IMR-90 (cell line): ENCODE measurements around the gene CYB5R3. TPM values are rescaled to one million over a fixed set of nuclear protein-coding genes. Genes with fewer than 3 reads are reported as not detected.

Source experiments
- ATAC-seq: fragments of 200-7000 bp; cut with Tn5 transposase; 2 replicates; pipeline ENCODE4 v1.9.1; 2020; ENCODE audit warnings: low read depth, mild to moderate bottlenecking, moderate library complexity
- BruUV-seq: library from RNA; stranded (reverse); fragments of 400-500 nt; replicated peaks from 2 replicates; lab custom pipeline; 2021; lab: Mats Ljungman, UMichigan
- CTCF ChIA-PET: fragments of 300-600 bp; formaldehyde crosslinking; extraction: SDS; loops from one replicate; lab custom pipeline; 2021; ENCODE audit warnings: antibody characterized with exemption; lab: Yijun Ruan, JAX
- POLR2A ChIA-PET: fragments of 300-600 bp; sonication (Branson Sonifier 250); formaldehyde crosslinking; loops from one replicate; lab custom pipeline; 2022; ENCODE audit warnings: antibody characterized with exemption; ENCODE audit not compliant: unreplicated experiment; lab: Charles Lee
- DNase-seq: peaks from one replicate; pipeline ENCODE4 v3.0.0; 2013
- H2AFZ ChIP-seq: replicated peaks from 2 replicates; pipeline ENCODE3; 2013; ENCODE audit warnings: low read length, mild to moderate bottlenecking; ENCODE audit not compliant: poor library complexity
- H2AK5ac ChIP-seq: 2 replicates; pipeline ENCODE4 v1.6.1; 2013; ENCODE audit warnings: low read depth, low read length, inconsistent platforms
- H2AK9ac ChIP-seq: replicated peaks from 2 replicates; pipeline ENCODE3; 2013; ENCODE audit warnings: mild to moderate bottlenecking, low read depth, low read length, moderate library complexity; ENCODE audit not compliant: poor library complexity
- H2BK120ac ChIP-seq: 2 replicates; pipeline ENCODE4 v1.6.1; 2013; ENCODE audit warnings: low read depth, low read length, inconsistent platforms
- H2BK15ac ChIP-seq: 3 replicates; pipeline ENCODE4 v1.6.1; 2013; ENCODE audit warnings: low read depth, low read length, inconsistent platforms
- H2BK20ac ChIP-seq: 2 replicates; pipeline ENCODE4 v1.6.1; 2013; ENCODE audit warnings: low read depth, mild to moderate bottlenecking, inconsistent platforms, low read length, moderate library complexity
- H2BK5ac ChIP-seq: 2 replicates; pipeline ENCODE4 v1.6.1; 2013; ENCODE audit warnings: mild to moderate bottlenecking, low read depth, low read length, inconsistent platforms; ENCODE audit not compliant: poor library complexity, severe bottlenecking
- H3K14ac ChIP-seq: replicated peaks from 2 replicates; pipeline ENCODE4 v1.6.1; 2013; ENCODE audit warnings: low read depth, low read length, inconsistent platforms
- H3K18ac ChIP-seq: 2 replicates; pipeline ENCODE4 v1.6.1; 2013; ENCODE audit warnings: low read depth, low read length, control low read depth
- H3K23ac ChIP-seq: 2 replicates; pipeline ENCODE4 v1.6.1; 2013; ENCODE audit warnings: low read depth, low read length, inconsistent platforms
- H3K27ac ChIP-seq: 2 replicates; pipeline ENCODE4 v1.5.1; 2013; ENCODE audit warnings: mild to moderate bottlenecking, control low read depth, low read length; ENCODE audit not compliant: insufficient read depth
- H3K27me3 ChIP-seq: 2 replicates; pipeline ENCODE4 v1.6.1; 2013; ENCODE audit warnings: low read length; ENCODE audit not compliant: control insufficient read depth, insufficient read depth
- H3K36me3 ChIP-seq: 2 replicates; pipeline ENCODE4 v1.6.1; 2013; ENCODE audit warnings: low read length, mixed read lengths; ENCODE audit not compliant: control insufficient read depth, insufficient read depth
- H3K4ac ChIP-seq: 2 replicates; pipeline ENCODE4 v1.6.1; 2013; ENCODE audit warnings: low read depth, low read length, inconsistent platforms
- H3K4me1 ChIP-seq: 2 replicates; pipeline ENCODE4 v1.6.1; 2013; ENCODE audit warnings: low read length, mixed read lengths; ENCODE audit not compliant: control insufficient read depth, insufficient read depth
- H3K4me2 ChIP-seq: 2 replicates; pipeline ENCODE4 v1.6.1; 2013; ENCODE audit warnings: low read depth, mild to moderate bottlenecking, control low read depth, low read length, moderate library complexity
- H3K4me3 ChIP-seq: 2 replicates; pipeline ENCODE4 v1.5.1; 2013; ENCODE audit warnings: low read depth, mild to moderate bottlenecking, control low read depth, low read length, moderate library complexity; ENCODE audit not compliant: insufficient read depth
- H3K56ac ChIP-seq: 2 replicates; pipeline ENCODE4 v1.6.1; 2013; ENCODE audit warnings: low read length, inconsistent platforms; ENCODE audit not compliant: insufficient read depth; ENCODE audit errors: extremely low read depth
- H3K79me1 ChIP-seq, 2 experiments: 2 replicates each; pipeline ENCODE4 v1.6.1; 2013; ENCODE audit warnings: low read length in 2 of 2, inconsistent platforms in 1 of 2, low read depth in 1 of 2
- H3K9ac ChIP-seq: 2 replicates; pipeline ENCODE4 v1.6.1; 2013; ENCODE audit warnings: low read depth, low read length, control low read depth
- H3K9me1 ChIP-seq: 2 replicates; pipeline ENCODE4 v1.6.1; 2013; ENCODE audit warnings: low read length, inconsistent platforms; ENCODE audit not compliant: insufficient read depth
- H3K9me3 ChIP-seq: 2 replicates; pipeline ENCODE4 v1.6.1; 2013; ENCODE audit warnings: low read length; ENCODE audit not compliant: control insufficient read depth, insufficient read depth
- H4K20me1 ChIP-seq: 2 replicates; pipeline ENCODE4 v1.6.1; 2013; ENCODE audit warnings: low read length, inconsistent platforms; ENCODE audit not compliant: insufficient read depth
- H4K5ac ChIP-seq: 2 replicates; pipeline ENCODE4 v1.6.1; 2013; ENCODE audit warnings: mild to moderate bottlenecking, low read depth, low read length, control low read depth
- H4K8ac ChIP-seq, 2 experiments: 2 replicates each; pipeline ENCODE4 v1.6.1; 2013; ENCODE audit warnings: low read depth in 2 of 2, low read length in 2 of 2, control low read depth in 1 of 2, inconsistent platforms in 1 of 2
- H4K91ac ChIP-seq: 2 replicates; pipeline ENCODE4 v1.6.1; 2013; ENCODE audit warnings: low read depth, low read length, inconsistent platforms; ENCODE audit not compliant: insufficient read depth
- BHLHE40 ChIP-seq: fragments of 150-350 bp; IDR thresholded peaks from 2 replicates; pipeline ENCODE4 v1.6.1; 2016; ENCODE audit warnings: mild to moderate bottlenecking, low read depth, low read length
- CEBPB ChIP-seq: IDR thresholded peaks from 2 replicates; pipeline ENCODE4 v1.6.1; 2012; ENCODE audit warnings: low read depth, low read length, improper control_type of control experiment
- NFE2L2 ChIP-seq: fragments of 150-350 bp; IDR thresholded peaks from 2 replicates; pipeline ENCODE4 v1.6.1; 2016; ENCODE audit warnings: low read depth, mild to moderate bottlenecking, low read length
- POLR2A ChIP-seq: IDR thresholded peaks from 2 replicates; pipeline ENCODE4 v1.6.1; 2012; ENCODE audit warnings: mild to moderate bottlenecking, low read depth, low read length
- WGBS, 2 experiments: methylation state at CpG; one replicate each; pipeline versions ENCODE4 v1.1.5 to v1.1.7; 2013; ENCODE audit warnings: missing lambda C conversion rate in 2 of 2; ENCODE audit not compliant: insufficient read length in 1 of 2; ENCODE audit errors: extremely low coverage in 2 of 2; 5-methylcytosine and 5-hydroxymethylcytosine counted together
- dilution Hi-C: fragments of 300-500 bp; cut with HindIII; formaldehyde crosslinking; loops from one replicate; pipeline ENCODE4 v1.14.3; 2018; ENCODE audit warnings: low sequenced_read_pairs; ENCODE audit not compliant: unreplicated experiment
- in situ Hi-C: fragments of 300-500 bp; cut with MboI; formaldehyde crosslinking; loops from 3 replicates; pipeline ENCODE4 v1.14.3; 2019; ENCODE audit warnings: low sequenced_read_pairs, inconsistent platforms, mixed read lengths
- intact Hi-C: fragments of 100-400 bp; cut with micrococcal nuclease; formaldehyde crosslinking; loops from 2 replicates; pipeline ENCODE4 v1.10.0; 2022
- polyA plus RNA-seq, 3 experiments: library from polyadenylated mRNA; depleted of rRNA; stranded (reverse); fragments of >200 nt; gene quantifications; 2 replicates each; pipeline ENCODE4 v1.2.3, GENCODE V29; 2012; ENCODE audit warnings: low replicate concordance in 1 of 3
- total RNA-seq: library from RNA; depleted of rRNA; stranded (reverse); fragments of >200 nt; gene quantifications from 2 replicates; pipeline ENCODE4 v1.2.3, GENCODE V29; 2012

The CYB5R3 gene
- total and polyA plus RNA-seq, 2 of the 4 experiments (the other 2 are of a cell fraction) = 44.1 to 362 TPM

DNA sequence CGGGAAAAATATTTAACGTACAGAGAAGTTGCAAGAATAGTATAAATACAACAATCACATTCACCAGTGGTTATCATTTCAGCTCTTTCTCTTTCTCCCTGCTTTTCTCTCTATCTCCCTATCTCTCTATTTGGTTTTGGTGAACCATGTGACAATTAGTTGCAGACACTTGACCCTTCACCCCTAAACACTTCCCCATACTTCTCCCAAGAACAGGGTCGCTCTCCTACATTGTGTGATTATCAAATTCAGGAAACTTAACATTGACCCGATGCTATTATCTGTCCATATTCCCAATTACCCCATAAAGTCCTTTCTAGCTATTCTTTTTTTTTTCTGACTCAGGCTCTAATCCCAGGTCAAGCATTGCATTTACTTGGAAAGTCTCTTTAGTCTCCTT is 4.8 kb upstream of the CYB5R3 start:
- Histone ChIP-seq H3K4me1 (peaks cover 5% of the 10 kb centered on the region; the same call in 1 of the 2 replicates), H3K4me3 (no peak overlapping the region), H3K18ac (no peak overlapping the region), H3K4me2 (no peak overlapping the region), H4K91ac (no peak overlapping the region), H3K9me1 (peaks cover 4% of the 10 kb centered on the region), H3K79me1 (peaks cover 0 to 7% of the 10 kb centered on the region in 2 experiments; a peak in 2 of 4 replicates), H2BK120ac (no peak overlapping the region), H3K36me3 (no peaks in the 10 kb centered on the region), H3K56ac (no peak overlapping the region), H3K9ac (no peak overlapping the region), H3K27ac (no peak overlapping the region), H2AK9ac (no peak overlapping the region), H2AFZ (no peak overlapping the region), H2AK5ac (no peak overlapping the region), H2BK15ac (no peak overlapping the region), H3K27me3 (no peaks in the 10 kb centered on the region), H2BK5ac (no peak overlapping the region), H4K5ac (no peak overlapping the region), H4K20me1 (no peaks in the 10 kb centered on the region; the same call in 1 of the 2 replicates), H3K4ac (no peak overlapping the region), H3K9me3 (no peaks in the 10 kb centered on the region), H3K23ac (no peak overlapping the region), H2BK20ac (no peak overlapping the region), H3K14ac (no peak overlapping the region), H4K8ac (no peak overlapping the region)
- ChIA-PET CTCF (interaction anchor here (0.6 kb wide), 1 partner anchor 149 kb away, joined by 3 read pairs; no protein-coding TSS in a partner anchor), POLR2A (no interaction called here)
- in situ Hi-C loops = loop anchor here (5.0 kb wide), 1 partner anchor 163 kb away; no protein-coding TSS in a partner anchor
- DNase-seq (no peak), ATAC-seq (no peak)
- 94% methylated on average over 2 of the region's 4 CpGs; no CpG with 5 or more reads in 1 of the 2 experiments for WGBS, 2 experiments
- dilution Hi-C loops = no loop called here
- no TSS peak for BruUV-seq
- no peak for TF ChIP-seq POLR2A
- TF ChIP-seq CEBPB = no peak
- no peak for TF ChIP-seq BHLHE40
- no peak for TF ChIP-seq NFE2L2
- intact Hi-C loops = no loop called here
